ENCODE measurements around the gene DPP6. TPM values are rescaled to one million over a fixed set of nuclear protein-coding genes. Genes with fewer than 3 reads are reported as not detected.

The DPP6 gene
- total RNA-seq, 1 experiment from 2014 or later, result not detected

DNA sequence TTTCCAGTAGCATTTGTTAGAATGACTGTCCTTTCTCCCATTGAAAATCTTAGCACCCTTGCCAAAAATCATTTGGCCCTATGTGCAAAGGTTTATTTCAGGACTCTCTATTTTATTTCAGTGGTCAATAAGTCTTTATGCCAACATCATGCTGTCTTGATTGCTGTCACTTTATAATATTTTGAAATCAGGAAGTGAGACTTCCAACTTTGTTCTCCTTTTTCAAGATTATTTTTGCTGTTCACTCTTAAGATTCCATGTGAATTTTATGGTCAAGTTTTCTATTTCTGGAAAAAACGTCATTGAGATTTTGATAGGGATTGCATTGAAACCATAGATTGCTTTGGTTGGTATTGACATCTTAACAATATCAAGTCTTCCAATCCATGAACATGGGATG is 885.6 kb downstream of the DPP6 start:
- in situ Hi-C loops (cut with HindIII; ENCODE audit: low pct_unique_long_range_greater_than_20kb, low sequenced_read_pairs), result no loop called here
- Histone ChIP-seq H3K9me3 (ENCODE audit: control insufficient read depth, insufficient read depth, low read depth, low read length) (no peaks in the 10 kb centered on the region; the same call in 1 of the 2 replicates), H3K4me3 (ENCODE audit: low read depth in 2 of 2, low read length in 2 of 2) (no peak overlapping the region), H3K27ac (ENCODE audit: low read length) (no peak overlapping the region), H3K4me1 (ENCODE audit: control insufficient read depth, insufficient read depth, low read length) (no peaks in the 10 kb centered on the region), H3K36me3 (ENCODE audit: control insufficient read depth, insufficient read depth, low read length) (no peaks in the 10 kb centered on the region), H3K27me3 (ENCODE audit: control insufficient read depth, insufficient read depth, low read length) (no peaks in the 10 kb centered on the region)
- POLR2A ChIA-PET, result interaction anchor here (0.6 kb wide), 1 partner anchor 10 kb away, joined by 3 read pairs; no protein-coding TSS in a partner anchor
- DNase-seq (ENCODE audit: low read depth, low spot score) (no peak), ATAC-seq (no peak)
- TF ChIP-seq, protein P1, sequence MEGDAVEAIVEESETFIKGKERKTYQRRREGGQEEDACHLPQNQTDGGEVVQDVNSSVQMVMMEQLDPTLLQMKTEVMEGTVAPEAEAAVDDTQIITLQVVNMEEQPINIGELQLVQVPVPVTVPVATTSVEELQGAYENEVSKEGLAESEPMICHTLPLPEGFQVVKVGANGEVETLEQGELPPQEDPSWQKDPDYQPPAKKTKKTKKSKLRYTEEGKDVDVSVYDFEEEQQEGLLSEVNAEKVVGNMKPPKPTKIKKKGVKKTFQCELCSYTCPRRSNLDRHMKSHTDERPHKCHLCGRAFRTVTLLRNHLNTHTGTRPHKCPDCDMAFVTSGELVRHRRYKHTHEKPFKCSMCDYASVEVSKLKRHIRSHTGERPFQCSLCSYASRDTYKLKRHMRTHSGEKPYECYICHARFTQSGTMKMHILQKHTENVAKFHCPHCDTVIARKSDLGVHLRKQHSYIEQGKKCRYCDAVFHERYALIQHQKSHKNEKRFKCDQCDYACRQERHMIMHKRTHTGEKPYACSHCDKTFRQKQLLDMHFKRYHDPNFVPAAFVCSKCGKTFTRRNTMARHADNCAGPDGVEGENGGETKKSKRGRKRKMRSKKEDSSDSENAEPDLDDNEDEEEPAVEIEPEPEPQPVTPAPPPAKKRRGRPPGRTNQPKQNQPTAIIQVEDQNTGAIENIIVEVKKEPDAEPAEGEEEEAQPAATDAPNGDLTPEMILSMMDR (IDR thresholded peaks at IDR 0.05), result no peak
- TF ChIP-seq SIN3A (IDR thresholded peaks at IDR 0.05; ENCODE audit: borderline replicate concordance, insufficient read depth, low read depth, low read length), result no peak
- TF ChIP-seq, protein P2, sequence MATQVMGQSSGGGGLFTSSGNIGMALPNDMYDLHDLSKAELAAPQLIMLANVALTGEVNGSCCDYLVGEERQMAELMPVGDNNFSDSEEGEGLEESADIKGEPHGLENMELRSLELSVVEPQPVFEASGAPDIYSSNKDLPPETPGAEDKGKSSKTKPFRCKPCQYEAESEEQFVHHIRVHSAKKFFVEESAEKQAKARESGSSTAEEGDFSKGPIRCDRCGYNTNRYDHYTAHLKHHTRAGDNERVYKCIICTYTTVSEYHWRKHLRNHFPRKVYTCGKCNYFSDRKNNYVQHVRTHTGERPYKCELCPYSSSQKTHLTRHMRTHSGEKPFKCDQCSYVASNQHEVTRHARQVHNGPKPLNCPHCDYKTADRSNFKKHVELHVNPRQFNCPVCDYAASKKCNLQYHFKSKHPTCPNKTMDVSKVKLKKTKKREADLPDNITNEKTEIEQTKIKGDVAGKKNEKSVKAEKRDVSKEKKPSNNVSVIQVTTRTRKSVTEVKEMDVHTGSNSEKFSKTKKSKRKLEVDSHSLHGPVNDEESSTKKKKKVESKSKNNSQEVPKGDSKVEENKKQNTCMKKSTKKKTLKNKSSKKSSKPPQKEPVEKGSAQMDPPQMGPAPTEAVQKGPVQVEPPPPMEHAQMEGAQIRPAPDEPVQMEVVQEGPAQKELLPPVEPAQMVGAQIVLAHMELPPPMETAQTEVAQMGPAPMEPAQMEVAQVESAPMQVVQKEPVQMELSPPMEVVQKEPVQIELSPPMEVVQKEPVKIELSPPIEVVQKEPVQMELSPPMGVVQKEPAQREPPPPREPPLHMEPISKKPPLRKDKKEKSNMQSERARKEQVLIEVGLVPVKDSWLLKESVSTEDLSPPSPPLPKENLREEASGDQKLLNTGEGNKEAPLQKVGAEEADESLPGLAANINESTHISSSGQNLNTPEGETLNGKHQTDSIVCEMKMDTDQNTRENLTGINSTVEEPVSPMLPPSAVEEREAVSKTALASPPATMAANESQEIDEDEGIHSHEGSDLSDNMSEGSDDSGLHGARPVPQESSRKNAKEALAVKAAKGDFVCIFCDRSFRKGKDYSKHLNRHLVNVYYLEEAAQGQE (IDR thresholded peaks at IDR 0.05; ENCODE audit: insufficient read depth in 1 of 2, low read depth in 2 of 2, low read length in 1 of 2), result no peak
- TF ChIP-seq TCF7L2 (IDR thresholded peaks at IDR 0.05; ENCODE audit: low read depth, low read length), result no peak
- TF ChIP-seq POLR2AphosphoS5 (IDR thresholded peaks at IDR 0.05; ENCODE audit: low read depth, low read length), result no peak
- CTCF ChIA-PET, result no interaction called here
- intact Hi-C loops (cut with micrococcal nuclease; ENCODE audit: unreplicated experiment), result no loop called here
- BruUV-seq (replicated peaks), result no TSS peak

DNA sequence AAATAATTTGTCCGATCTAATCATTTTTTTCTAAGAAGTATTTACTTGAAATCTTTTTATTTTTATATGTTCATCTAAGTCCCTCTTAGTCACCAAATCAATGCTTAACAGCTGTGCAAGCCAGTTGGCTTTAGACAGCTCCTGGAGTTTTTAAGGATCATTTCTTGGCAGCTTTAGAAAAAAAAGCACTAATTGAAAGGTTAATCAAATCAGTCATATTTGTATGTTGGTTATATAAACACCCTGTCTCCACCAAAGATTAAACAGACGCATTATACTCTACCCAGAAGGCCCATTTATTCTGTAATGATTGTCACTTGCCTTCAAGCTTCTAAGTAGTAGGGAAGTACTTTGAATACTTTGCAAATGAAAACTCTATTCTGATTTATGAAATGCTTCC is 890.5 kb downstream of the DPP6 start:
- ATAC-seq, result no peak
- no TSS peak for BruUV-seq (replicated peaks)
- Histone ChIP-seq H3K36me3 (ENCODE audit: control insufficient read depth, insufficient read depth, low read length) (peaks cover 30% of the 10 kb centered on the region), H3K27me3 (ENCODE audit: control insufficient read depth, insufficient read depth, low read length) (no peaks in the 10 kb centered on the region), H3K9me3 (ENCODE audit: control insufficient read depth, insufficient read depth, low read depth, low read length) (no peaks in the 10 kb centered on the region; the same call in 1 of the 2 replicates), H3K4me1 (ENCODE audit: control insufficient read depth, insufficient read depth, low read length) (no peaks in the 10 kb centered on the region), H3K27ac (ENCODE audit: low read length) (no peak overlapping the region), H3K4me3 (ENCODE audit: low read depth in 2 of 2, low read length in 2 of 2) (no peak overlapping the region)
- in situ Hi-C loops (cut with HindIII; ENCODE audit: low pct_unique_long_range_greater_than_20kb, low sequenced_read_pairs), result no loop called here
- ChIA-PET CTCF (interaction anchor here (1.1 kb wide), 1 partner anchor 10 kb away, joined by 8 read pairs; no protein-coding TSS in a partner anchor), POLR2A (no interaction called here)
- intact Hi-C loops (cut with micrococcal nuclease; ENCODE audit: unreplicated experiment), result no loop called here
- DNase-seq (ENCODE audit: low read depth, low spot score), result no peak
- TF ChIP-seq, protein P2 (IDR thresholded peaks at IDR 0.05; ENCODE audit: insufficient read depth in 1 of 2, low read depth in 2 of 2, low read length in 1 of 2), result no peak
- TF ChIP-seq SIN3A (IDR thresholded peaks at IDR 0.05; ENCODE audit: borderline replicate concordance, insufficient read depth, low read depth, low read length) (no peak), TCF7L2 (IDR thresholded peaks at IDR 0.05; ENCODE audit: low read depth, low read length) (no peak), POLR2AphosphoS5 (IDR thresholded peaks at IDR 0.05; ENCODE audit: low read depth, low read length) (no peak)
- TF ChIP-seq, protein P1 (IDR thresholded peaks at IDR 0.05), result no peak

Measured in Panc1 (cell line).